Uterus (tissue), 4 donors: Measurements from ENCODE around the gene KERA. TPM values are rescaled to one million over a fixed set of nuclear protein-coding genes. Genes with fewer than 3 reads are reported as not detected.

Experiments
- DNase-seq, 2 donors: peaks; one replicate each; pipeline ENCODE4 v3.0.0-alpha.2; 2019 to 2020
- H3K27ac ChIP-seq, 2 donors: fragments of 200-600 bp; sonication (generic); 1 replicate in 1 of 2; 2 replicates in 1 of 2; pipeline ENCODE4 v1.5.1; 2016 to 2018
- H3K27me3 ChIP-seq, 2 donors: fragments of 200-600 bp; sonication (generic); one replicate each; pipeline ENCODE4 v1.5.1; 2018 to 2019; ENCODE audit warnings: control low read depth in 1 of 2
- H3K36me3 ChIP-seq, 2 donors: fragments of 200-600 bp; sonication (generic); one replicate each; pipeline ENCODE4 v1.5.1; 2019; ENCODE audit warnings: control low read depth in 1 of 2
- H3K4me1 ChIP-seq, 2 donors: fragments of 200-600 bp; sonication (generic); one replicate each; pipeline ENCODE4 v1.5.1; 2018 to 2019; ENCODE audit warnings: control low read depth in 1 of 2
- H3K4me3 ChIP-seq, 2 donors: fragments of 200-600 bp; sonication (generic); 1 replicate in 1 of 2; 2 replicates in 1 of 2; pipeline ENCODE4 v1.5.1; 2018 to 2019; ENCODE audit warnings: mild to moderate bottlenecking in 1 of 2
- H3K9me3 ChIP-seq, 2 donors: fragments of 200-600 bp; sonication (generic); one replicate each; pipeline ENCODE4 v1.5.1; 2019; ENCODE audit warnings: control low read depth in 1 of 2
- CTCF ChIP-seq, 4 experiments: fragments of 200-600 bp in 2 of 4; fragments of 450-650 bp in 2 of 4; sonication (generic) in 2 of 4; IDR thresholded peaks; one replicate each; pipeline ENCODE4 v1.5.1; 2016 to 2019; ENCODE audit warnings: antibody characterized with exemption in 4 of 4, mild to moderate bottlenecking in 2 of 4, moderate library complexity in 1 of 4
- POLR2A ChIP-seq, 2 donors: fragments of 450-650 bp; IDR thresholded peaks; one replicate each; pipeline ENCODE4 v1.6.1; 2016; ENCODE audit warnings: antibody characterized with exemption in 2 of 2, mild to moderate bottlenecking in 1 of 2, moderate library complexity in 1 of 2
- intact Hi-C: fragments of 100-400 bp; cut with DNase I; formaldehyde crosslinking; loops from one replicate; pipeline ENCODE4 v1.15.1; 2023; ENCODE audit warnings: low total_unique reads
- total RNA-seq, 4 donors: library from RNA; depleted of rRNA in 3 of 4; stranded (reverse); fragments of >200 nt in 3 of 4; gene quantifications; one replicate each; pipeline versions ENCODE4 v1.1.0 to v1.2.4, GENCODE V29; 2014 to 2023
- donor health status: DM: yes; HTN: yes; CAD: no.

The KERA gene
- total RNA-seq, 4 donors from 2014 or later, result 1.3 TPM; not detected in 3

DNA sequence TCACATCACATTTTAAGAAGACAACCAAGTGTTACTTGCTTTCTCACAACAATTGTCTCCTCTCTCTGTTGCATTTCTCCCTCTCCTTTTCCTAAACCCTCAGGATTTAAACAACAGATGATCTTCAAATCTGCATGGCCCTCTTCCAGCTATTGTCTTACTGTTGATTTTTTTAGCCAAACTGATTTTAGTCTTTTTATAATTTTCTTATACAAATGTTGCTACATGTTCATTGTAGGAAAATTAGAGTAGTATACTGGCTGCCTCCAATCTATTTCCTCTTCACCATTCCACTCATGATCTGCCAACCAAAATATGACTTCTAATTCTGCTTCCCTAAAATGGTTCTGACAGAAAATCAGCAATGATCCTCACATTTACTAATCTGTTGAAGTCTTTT, 1.4 kb upstream of the KERA start:
- H3K36me3 ChIP-seq, result no peaks in the 10 kb centered on the region
- H3K27me3 ChIP-seq, result no peaks in the 10 kb centered on the region
- H3K27ac ChIP-seq, result no peak overlapping the region
- DNase-seq, result no peak
- H3K4me3 ChIP-seq, result no peak overlapping the region
- no peak for TF ChIP-seq POLR2A (IDR thresholded peaks at IDR 0.05)
- TF ChIP-seq CTCF (IDR thresholded peaks at IDR 0.05), result no peak
- intact Hi-C loops, result no loop called here
- H3K4me1 ChIP-seq, result no peaks in the 10 kb centered on the region
- no peaks in the 10 kb centered on the region for H3K9me3 ChIP-seq

- H3K4me3 ChIP-seq, result no peak overlapping the region
- H3K9me3 ChIP-seq, result no peaks in the 10 kb centered on the region
These were observed 962 bp upstream of the KERA start for GRCh38 chr12:91058786-91059185.

GRCh38 chr12:91056488-91056887, 1.3 kb downstream of the KERA start:
- Histone ChIP-seq H3K4me1 (peaks cover 0 to 6% of the 10 kb centered on the region in 2 donors), H3K9me3 (no peaks in the 10 kb centered on the region), H3K36me3 (no peaks in the 10 kb centered on the region), H3K27ac (no peak overlapping the region), H3K27me3 (no peaks in the 10 kb centered on the region), H3K4me3 (no peak overlapping the region)
- TF ChIP-seq POLR2A (IDR thresholded peaks at IDR 0.05) (no peak), CTCF (IDR thresholded peaks at IDR 0.05) (no peak)
- DNase-seq, result no peak
- intact Hi-C loops, result no loop called here

More at GRCh38 chr12:91058786-91059185, 962 bp upstream of the KERA start:
- DNase-seq, result no peak
- Histone ChIP-seq H3K36me3 (no peaks in the 10 kb centered on the region), H3K27ac (no peak overlapping the region), H3K27me3 (no peaks in the 10 kb centered on the region), H3K4me1 (peaks cover 0 to 3% of the 10 kb centered on the region in 2 donors)
- intact Hi-C loops, result no loop called here
- no peak for TF ChIP-seq POLR2A (IDR thresholded peaks at IDR 0.05)
- no peak for TF ChIP-seq CTCF (IDR thresholded peaks at IDR 0.05)

DNA sequence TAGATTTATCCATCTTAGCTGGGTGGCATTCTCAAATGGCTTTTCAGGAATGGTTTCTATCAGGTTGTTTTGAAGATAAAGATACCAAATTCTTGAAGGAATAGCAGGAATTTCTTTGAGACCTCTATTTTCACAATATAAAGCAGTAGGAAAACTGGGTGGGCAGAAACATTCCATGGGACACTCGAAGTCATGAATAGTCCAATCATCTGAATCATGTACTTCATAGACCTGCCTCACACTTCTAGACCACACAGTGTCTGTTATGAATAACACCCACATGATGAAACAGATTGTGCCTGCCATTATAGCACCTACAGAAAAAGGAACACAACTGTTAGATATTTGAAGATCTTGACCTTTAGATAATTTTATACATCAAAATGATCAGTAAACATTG, 1.8 kb downstream of the KERA start:
- no peak overlapping the region for H3K27ac ChIP-seq
- intact Hi-C loops, result no loop called here
- H3K9me3 ChIP-seq, result no peaks in the 10 kb centered on the region
- no peak for TF ChIP-seq CTCF (IDR thresholded peaks at IDR 0.05)
- TF ChIP-seq POLR2A (IDR thresholded peaks at IDR 0.05), result no peak
- peaks cover 0 to 6% of the 10 kb centered on the region in 2 donors for H3K4me1 ChIP-seq
- no peaks in the 10 kb centered on the region for H3K36me3 ChIP-seq
- no peak for DNase-seq
- H3K4me3 ChIP-seq, result no peak overlapping the region
- H3K27me3 ChIP-seq, result no peaks in the 10 kb centered on the region

DNA sequence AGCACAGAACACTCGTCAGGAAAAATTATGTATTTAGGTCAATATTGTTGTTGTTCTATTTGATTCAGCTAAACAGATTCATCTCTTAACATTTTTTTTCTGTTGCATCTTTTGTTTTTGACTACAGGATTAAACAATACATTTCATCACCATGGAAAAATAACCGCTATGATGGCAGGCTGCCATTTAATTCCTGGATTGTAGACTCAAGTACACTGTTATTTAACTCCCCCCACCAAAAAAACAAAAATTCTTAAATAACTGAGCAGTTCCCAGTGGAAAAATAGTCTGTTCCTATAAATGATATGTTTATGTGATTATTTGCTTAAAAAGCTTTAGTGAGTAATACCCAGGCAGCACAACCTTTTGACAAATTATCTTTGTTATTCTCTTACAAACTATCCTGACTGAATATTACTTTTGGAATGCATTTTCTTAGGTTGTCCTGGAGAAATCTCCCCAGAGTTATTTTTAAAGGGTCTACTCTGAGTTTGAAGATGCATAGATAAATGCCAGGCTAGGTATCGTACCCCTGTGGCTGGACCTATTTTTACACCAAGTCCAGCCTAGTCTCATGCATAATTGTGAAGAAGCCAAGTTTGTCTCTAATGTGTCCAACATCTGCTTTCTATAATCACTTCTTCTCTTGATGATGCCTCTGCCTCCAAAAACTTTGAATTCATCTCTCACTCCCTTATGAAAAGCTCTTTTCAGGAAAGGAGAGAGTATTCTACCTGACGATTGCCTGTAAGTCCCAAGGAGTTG, 3.7 kb downstream of the KERA start:
- Histone ChIP-seq H3K27me3 (no peaks in the 10 kb centered on the region), H3K27ac (peak overlapping the region; percentile 55 to 59)

More for the DNA sequence above, 3.7 kb downstream of the KERA start:
- intact Hi-C loops, result no loop called here
- TF ChIP-seq POLR2A (IDR thresholded peaks at IDR 0.05) (no peak), CTCF (IDR thresholded peaks at IDR 0.05) (no peak)
- Histone ChIP-seq H3K4me1 (peaks cover 0 to 6% of the 10 kb centered on the region in 2 donors), H3K4me3 (no peak overlapping the region), H3K9me3 (no peaks in the 10 kb centered on the region), H3K36me3 (no peaks in the 10 kb centered on the region)
- DNase-seq, result peak; percentile 24 to 60
